ENCODE measurements around the gene FBXO7. TPM values are rescaled to one million over a fixed set of nuclear protein-coding genes. Genes with fewer than 3 reads are reported as not detected.

The FBXO7 gene
- total and polyA plus RNA-seq, 2 experiments from 2014 or later = 82.7 to 94.2 TPM

GRCh38 chr22:32546496-32546895, 71.9 kb downstream of the FBXO7 start:
- Histone ChIP-seq H3K9me3 (ENCODE audit: low read depth) (no peaks in the 10 kb centered on the region), H3K27me3 (no peaks in the 10 kb centered on the region), H3K4me1 (ENCODE audit: insufficient read depth) (no peaks in the 10 kb centered on the region), H3K36me3 (replicated peaks; ENCODE audit: insufficient read depth, low read depth) (no peaks in the 10 kb centered on the region), H2AFZ (no peak overlapping the region), H3K9me2 (replicated peaks; ENCODE audit: insufficient read depth) (no peaks in the 10 kb centered on the region), H3K4me3 (no peak overlapping the region), H4K20me1 (ENCODE audit: insufficient read depth, poor library complexity, severe bottlenecking) (no peaks in the 10 kb centered on the region), H3K79me2 (no peaks in the 10 kb centered on the region), H3K27ac (no peak overlapping the region), H3K4me2 (no peak overlapping the region)
- no peak for DNase-seq (ENCODE audit: low spot score)
- TF ChIP-seq, protein P1, sequence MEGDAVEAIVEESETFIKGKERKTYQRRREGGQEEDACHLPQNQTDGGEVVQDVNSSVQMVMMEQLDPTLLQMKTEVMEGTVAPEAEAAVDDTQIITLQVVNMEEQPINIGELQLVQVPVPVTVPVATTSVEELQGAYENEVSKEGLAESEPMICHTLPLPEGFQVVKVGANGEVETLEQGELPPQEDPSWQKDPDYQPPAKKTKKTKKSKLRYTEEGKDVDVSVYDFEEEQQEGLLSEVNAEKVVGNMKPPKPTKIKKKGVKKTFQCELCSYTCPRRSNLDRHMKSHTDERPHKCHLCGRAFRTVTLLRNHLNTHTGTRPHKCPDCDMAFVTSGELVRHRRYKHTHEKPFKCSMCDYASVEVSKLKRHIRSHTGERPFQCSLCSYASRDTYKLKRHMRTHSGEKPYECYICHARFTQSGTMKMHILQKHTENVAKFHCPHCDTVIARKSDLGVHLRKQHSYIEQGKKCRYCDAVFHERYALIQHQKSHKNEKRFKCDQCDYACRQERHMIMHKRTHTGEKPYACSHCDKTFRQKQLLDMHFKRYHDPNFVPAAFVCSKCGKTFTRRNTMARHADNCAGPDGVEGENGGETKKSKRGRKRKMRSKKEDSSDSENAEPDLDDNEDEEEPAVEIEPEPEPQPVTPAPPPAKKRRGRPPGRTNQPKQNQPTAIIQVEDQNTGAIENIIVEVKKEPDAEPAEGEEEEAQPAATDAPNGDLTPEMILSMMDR (IDR thresholded peaks at IDR 0.05; ENCODE audit: poor library complexity) = no peak
- TF ChIP-seq EZH2phosphoT487 (IDR thresholded peaks at IDR 0.05; ENCODE audit: low read depth, severe bottlenecking, unreplicated experiment) (no peak), EZH2 (IDR thresholded peaks at IDR 0.05; ENCODE audit: borderline replicate concordance) (no peak)
- WGBS (ENCODE audit: low lambda C conversion rate, missing lambda C conversion rate) = 71% methylated on average over 4 of the region's 4 CpGs

DNA sequence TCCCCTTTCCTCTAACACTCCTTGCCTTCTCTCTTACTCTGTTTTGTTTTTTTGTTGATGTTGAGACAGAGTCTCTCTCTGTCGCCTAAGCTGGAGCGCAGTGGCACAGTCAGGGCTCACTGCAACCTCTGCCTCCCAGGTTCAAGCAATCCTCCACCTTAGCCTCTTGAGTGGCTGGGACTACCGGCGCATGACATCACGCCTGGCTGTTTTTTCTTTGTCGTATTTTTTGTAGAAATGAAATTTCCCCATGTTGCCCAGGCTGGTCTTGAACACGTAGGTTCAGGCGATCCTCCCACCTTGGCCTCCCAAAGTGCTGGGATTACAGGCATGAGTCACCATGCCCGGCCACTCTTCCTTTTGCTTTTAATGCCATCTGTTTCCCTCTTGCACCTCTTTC, 72.3 kb downstream of the FBXO7 start:
- Histone ChIP-seq H3K27me3 (no peaks in the 10 kb centered on the region), H3K9me3 (ENCODE audit: low read depth) (no peaks in the 10 kb centered on the region), H3K4me3 (no peak overlapping the region), H4K20me1 (ENCODE audit: insufficient read depth, poor library complexity, severe bottlenecking) (no peaks in the 10 kb centered on the region), H3K4me2 (no peak overlapping the region), H3K36me3 (replicated peaks; ENCODE audit: insufficient read depth, low read depth) (no peaks in the 10 kb centered on the region), H3K27ac (no peak overlapping the region), H3K4me1 (ENCODE audit: insufficient read depth) (no peaks in the 10 kb centered on the region), H2AFZ (no peak overlapping the region), H3K79me2 (no peaks in the 10 kb centered on the region), H3K9me2 (replicated peaks; ENCODE audit: insufficient read depth) (no peaks in the 10 kb centered on the region)
- DNase-seq (ENCODE audit: low spot score) = no peak
- TF ChIP-seq EZH2 (IDR thresholded peaks at IDR 0.05; ENCODE audit: borderline replicate concordance) = no peak
- TF ChIP-seq, protein P1 (IDR thresholded peaks at IDR 0.05; ENCODE audit: poor library complexity) = no peak
- TF ChIP-seq EZH2phosphoT487 (IDR thresholded peaks at IDR 0.05; ENCODE audit: low read depth, severe bottlenecking, unreplicated experiment) = no peak
- 85% methylated on average over 9 of the region's 9 CpGs for WGBS (ENCODE audit: low lambda C conversion rate, missing lambda C conversion rate)

DNA sequence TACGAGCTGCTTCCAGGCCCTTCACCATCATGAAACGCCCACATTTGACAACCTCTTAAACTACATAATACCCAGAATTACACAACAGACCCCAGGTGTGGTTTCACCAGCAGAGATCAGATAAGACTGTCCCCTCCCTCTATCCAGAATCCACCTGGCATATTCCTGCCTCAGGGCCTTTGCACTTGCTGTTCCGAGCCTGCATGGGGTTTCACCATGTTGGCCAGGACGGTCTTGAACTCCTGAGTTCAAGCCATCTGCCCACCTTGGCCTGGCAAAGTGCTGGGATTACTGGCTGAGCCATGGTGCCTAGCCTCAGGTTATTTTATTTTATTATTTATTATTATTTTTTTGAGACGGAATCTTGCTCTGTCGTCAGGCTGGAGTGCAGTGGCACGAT, 73.4 kb downstream of the FBXO7 start:
- Histone ChIP-seq H3K9me3 (ENCODE audit: low read depth) (no peaks in the 10 kb centered on the region), H4K20me1 (ENCODE audit: insufficient read depth, poor library complexity, severe bottlenecking) (no peaks in the 10 kb centered on the region), H3K9me2 (replicated peaks; ENCODE audit: insufficient read depth) (no peaks in the 10 kb centered on the region), H2AFZ (no peak overlapping the region), H3K27ac (no peak overlapping the region), H3K27me3 (no peaks in the 10 kb centered on the region), H3K79me2 (no peaks in the 10 kb centered on the region), H3K4me3 (no peak overlapping the region), H3K36me3 (replicated peaks; ENCODE audit: insufficient read depth, low read depth) (no peaks in the 10 kb centered on the region), H3K4me2 (no peak overlapping the region), H3K4me1 (ENCODE audit: insufficient read depth) (no peaks in the 10 kb centered on the region)
- DNase-seq (ENCODE audit: low spot score) = no peak
- TF ChIP-seq, protein P1 (IDR thresholded peaks at IDR 0.05; ENCODE audit: poor library complexity) = no peak
- no peak for TF ChIP-seq EZH2 (IDR thresholded peaks at IDR 0.05; ENCODE audit: borderline replicate concordance)
- TF ChIP-seq EZH2phosphoT487 (IDR thresholded peaks at IDR 0.05; ENCODE audit: low read depth, severe bottlenecking, unreplicated experiment) = no peak
- 94% methylated on average over 7 of the region's 7 CpGs for whole genome bisulfite sequencing (ENCODE audit: low lambda C conversion rate, missing lambda C conversion rate)

Other genes with a start within 250 kb of the FBXO7 start
- 0.47 TPM in 1 of 2 replicates, not detected in the other for gene SLC5A4, start 219.5 kb upstream of the FBXO7 start, total RNA-seq
- 0.07 TPM in 1 of 2 replicates, not detected in the other for gene SLC5A4, start 219.5 kb upstream of the FBXO7 start, polyA plus RNA-seq
- gene RFPL3, start 116.9 kb upstream of the FBXO7 start, total RNA-seq = not detected in 2 replicates
- gene RFPL3, start 116.9 kb upstream of the FBXO7 start, polyA plus RNA-seq = not detected in 2 replicates
- 95.6 and 104 TPM in 2 replicates for gene RTCB, start 62.6 kb upstream of the FBXO7 start, total RNA-seq
- gene RTCB, start 62.6 kb upstream of the FBXO7 start, polyA plus RNA-seq = 80.3 and 83.6 TPM in 2 replicates
- not detected in 2 replicates for gene BPIFC, start 10.4 kb upstream of the FBXO7 start, total RNA-seq
- gene BPIFC, start 10.4 kb upstream of the FBXO7 start, polyA plus RNA-seq = not detected in 2 replicates

Measured in hepatocyte (in vitro differentiated cells).